Left lobe of liver (tissue), 2 donors: ENCODE results near the gene CORO2B. TPM values are rescaled to one million over a fixed set of nuclear protein-coding genes. Genes with fewer than 3 reads are reported as not detected.

ENCODE experiments used
- ATAC-seq: fragments of 200-7000 bp; cut with Tn5 transposase; one replicate; pipeline ENCODE4 v1.9.1; 2020; ENCODE audit warnings: mild to moderate bottlenecking, moderate library complexity
- DNase-seq: peaks from one replicate; pipeline ENCODE4 v3.0.0-alpha.2; 2020; ENCODE audit warnings: low spot score
- total RNA-seq: library from RNA; stranded (reverse); gene quantifications from one replicate; pipeline ENCODE4 v1.2.1, GENCODE V29; 2021
- donor health status: DM: no; HTN: no; CAD: no; lungs with moderate emphysema.
- donor health status: DM: no; HTN: yes; CAD: no.

Gene CORO2B
- total RNA-seq, result 0.35 TPM

GRCh38 chr15:68578980-68579935 is at the start of gene CORO2B:
Gene CORO2B (plus strand): TSS chr15:68578993. CDS start chr15:68579263, 270 bp downstream.
- no peak for DNase-seq
- ATAC-seq, result no peak

- DNase-seq, result no peak
- ATAC-seq, result no peak
These were observed 47.2 kb upstream of the CORO2B start for GRCh38 chr15:68531387-68532179.

GRCh38 chr15:68536331-68537095 is 42.3 kb upstream of the CORO2B start:
- ATAC-seq, result no peak

GRCh38 chr15:68537097-68537496 is 41.7 kb upstream of the CORO2B start:
- no peak for ATAC-seq
- DNase-seq, result no peak

More at GRCh38 chr15:68536331-68537095, 42.3 kb upstream of the CORO2B start:
- no peak for DNase-seq

- DNase-seq (no peak), ATAC-seq (no peak)
These were observed 41.3 kb upstream of the CORO2B start for GRCh38 chr15:68537506-68537905.

GRCh38 chr15:68538311-68538710 is 40.5 kb upstream of the CORO2B start:
- ATAC-seq (no peak), DNase-seq (no peak)

- ATAC-seq, result no peak
- no peak for DNase-seq
These were observed 37.0 kb upstream of the CORO2B start for GRCh38 chr15:68541743-68542142.

- no peak for DNase-seq
- no peak for ATAC-seq
These were observed 36.4 kb upstream of the CORO2B start for GRCh38 chr15:68542348-68542747.

- DNase-seq, result no peak
- ATAC-seq, result no peak
These were observed 36.0 kb upstream of the CORO2B start for GRCh38 chr15:68542771-68543164.

GRCh38 chr15:68543165-68544008 is 35.4 kb upstream of the CORO2B start:
- DNase-seq (no peak), ATAC-seq (peak; percentile 60)

GRCh38 chr15:68546318-68546717 is 32.5 kb upstream of the CORO2B start:
- ATAC-seq (no peak), DNase-seq (no peak)

- ATAC-seq, result no peak
These were observed 30.4 kb upstream of the CORO2B start for GRCh38 chr15:68548364-68548763.

GRCh38 chr15:68550004-68550403 is 28.8 kb upstream of the CORO2B start:
- ATAC-seq, result no peak
- no peak for DNase-seq

More at GRCh38 chr15:68548364-68548763, 30.4 kb upstream of the CORO2B start:
- DNase-seq, result no peak

GRCh38 chr15:68550498-68551295 is 28.1 kb upstream of the CORO2B start:
- ATAC-seq (peak; percentile 87), DNase-seq (peak; percentile 70)

GRCh38 chr15:68551296-68551635 is 27.5 kb upstream of the CORO2B start:
- no peak for DNase-seq
- no peak for ATAC-seq

GRCh38 chr15:68552344-68552743 is 26.4 kb upstream of the CORO2B start:
- DNase-seq (no peak), ATAC-seq (no peak)

- ATAC-seq, result no peak
- no peak for DNase-seq
These were observed 26.0 kb upstream of the CORO2B start for GRCh38 chr15:68552773-68553172.

- ATAC-seq (no peak), DNase-seq (no peak)
These were observed 25.3 kb upstream of the CORO2B start for GRCh38 chr15:68553314-68553993.
